Measurements from ENCODE around the gene KLHL12.

The KLHL12 gene

GRCh38 chr1:202965422-202965821, 38.4 kb upstream of the KLHL12 start:
- TF ChIP-seq POLR2AphosphoS5 (IDR thresholded peaks at IDR 0.05; ENCODE audit: low read depth, low read length) (no peak), TAF1 (IDR thresholded peaks at IDR 0.05; ENCODE audit: borderline replicate concordance, insufficient read depth, low read length) (no peak), SIN3A (IDR thresholded peaks at IDR 0.05; ENCODE audit: borderline replicate concordance, insufficient read depth, low read length) (no peak), REST (IDR thresholded peaks at IDR 0.05; ENCODE audit: insufficient read depth in 1 of 2, low read depth in 2 of 2, low read length in 2 of 2) (no peak), FOXP2 (optimal IDR thresholded peaks at IDR 0.05; ENCODE audit: borderline replicate concordance, extremely low read depth, extremely low read length, insufficient read depth) (no peak)

- TF ChIP-seq POLR2AphosphoS5 (IDR thresholded peaks at IDR 0.05; ENCODE audit: low read depth, low read length) = no peak
- no peak for TF ChIP-seq REST (IDR thresholded peaks at IDR 0.05; ENCODE audit: insufficient read depth in 1 of 2, low read depth in 2 of 2, low read length in 2 of 2)
- no peak for TF ChIP-seq FOXP2 (optimal IDR thresholded peaks at IDR 0.05; ENCODE audit: borderline replicate concordance, extremely low read depth, extremely low read length, insufficient read depth)
- no peak for TF ChIP-seq SIN3A (IDR thresholded peaks at IDR 0.05; ENCODE audit: borderline replicate concordance, insufficient read depth, low read length)
- no peak for TF ChIP-seq TAF1 (IDR thresholded peaks at IDR 0.05; ENCODE audit: borderline replicate concordance, insufficient read depth, low read length)
Observed at GRCh38 chr1:202964791-202965410, 37.9 kb upstream of the KLHL12 start.

GRCh38 chr1:202961220-202961880, 34.3 kb upstream of the KLHL12 start:
- TF ChIP-seq TAF1 (IDR thresholded peaks at IDR 0.05; ENCODE audit: borderline replicate concordance, insufficient read depth, low read length) (no peak), POLR2AphosphoS5 (IDR thresholded peaks at IDR 0.05; ENCODE audit: low read depth, low read length) (no peak), FOXP2 (optimal IDR thresholded peaks at IDR 0.05; ENCODE audit: borderline replicate concordance, extremely low read depth, extremely low read length, insufficient read depth) (no peak), SIN3A (IDR thresholded peaks at IDR 0.05; ENCODE audit: borderline replicate concordance, insufficient read depth, low read length) (no peak), REST (IDR thresholded peaks at IDR 0.05; ENCODE audit: insufficient read depth in 1 of 2, low read depth in 2 of 2, low read length in 2 of 2) (no peak)

GRCh38 chr1:202959276-202959620, 32.2 kb upstream of the KLHL12 start:
- TF ChIP-seq FOXP2 (optimal IDR thresholded peaks at IDR 0.05; ENCODE audit: borderline replicate concordance, extremely low read depth, extremely low read length, insufficient read depth) (no peak), POLR2AphosphoS5 (IDR thresholded peaks at IDR 0.05; ENCODE audit: low read depth, low read length) (no peak), REST (IDR thresholded peaks at IDR 0.05; ENCODE audit: insufficient read depth in 1 of 2, low read depth in 2 of 2, low read length in 2 of 2) (no peak), SIN3A (IDR thresholded peaks at IDR 0.05; ENCODE audit: borderline replicate concordance, insufficient read depth, low read length) (no peak), TAF1 (IDR thresholded peaks at IDR 0.05; ENCODE audit: borderline replicate concordance, insufficient read depth, low read length) (no peak)
